ENCODE data around the gene TMEM38B.
"Not testable (repeated sequence)": the region's sequence is repeated elsewhere in the genome, so short reads cannot be mapped to it uniquely, and the experiment has no call there.

TMEM38B gene

GRCh38 chr9:105725370-105725769, 31.0 kb downstream of the TMEM38B start:
- no peak for DNase-seq

GRCh38 chr9:105728230-105728629, 33.9 kb downstream of the TMEM38B start:
- DNase-seq: not testable (repeated sequence)

- DNase-seq: not testable (repeated sequence)
These were observed 37.1 kb downstream of the TMEM38B start for GRCh38 chr9:105731420-105731819.

- no peak for DNase-seq
These were observed 41.0 kb downstream of the TMEM38B start for GRCh38 chr9:105735366-105735765.

- no peak for DNase-seq
These were observed 42.9 kb downstream of the TMEM38B start for GRCh38 chr9:105737205-105737604.

GRCh38 chr9:105742088-105742487, 47.7 kb downstream of the TMEM38B start:
- DNase-seq: no peak

- not testable (repeated sequence) for DNase-seq
These were observed 53.0 kb downstream of the TMEM38B start for GRCh38 chr9:105747325-105747724.

GRCh38 chr9:105751761-105752160, 57.4 kb downstream of the TMEM38B start:
- no peak for DNase-seq

- DNase-seq: no peak
These were observed 63.3 kb downstream of the TMEM38B start for GRCh38 chr9:105757496-105758251.

- no peak for DNase-seq
These were observed 65.7 kb downstream of the TMEM38B start for GRCh38 chr9:105760053-105760452.

GRCh38 chr9:105782561-105783494, 88.5 kb downstream of the TMEM38B start:
- not testable (repeated sequence) for DNase-seq

- DNase-seq: not testable (repeated sequence)
These were observed 89.1 kb downstream of the TMEM38B start for GRCh38 chr9:105783495-105783872.

GRCh38 chr9:105786796-105787195, 92.5 kb downstream of the TMEM38B start:
- not testable (repeated sequence) for DNase-seq

GRCh38 chr9:105816202-105816744, 121.9 kb downstream of the TMEM38B start:
- DNase-seq: no peak

GRCh38 chr9:105816981-105817380, 122.6 kb downstream of the TMEM38B start:
- DNase-seq: no peak

- no peak for DNase-seq
These were observed 124.6 kb downstream of the TMEM38B start for GRCh38 chr9:105818903-105819302.

- DNase-seq: no peak
These were observed 128.5 kb downstream of the TMEM38B start for GRCh38 chr9:105822814-105823213.

Measured in stimulated activated CD4-positive, alpha-beta T cell treated with anti-CD3 and anti-CD28 coated beads, Interleukin-4, amount 100 ng/mL, for 24 hours (primary cell).